GM12875 (cell line): ENCODE results near the gene AFAP1.

Experiments used
- H3K4me3 ChIP-seq: one replicate; pipeline ENCODE4 v1.5.1; 2011; ENCODE audit warnings: low read depth, low read length, control low read depth
- TF ChIP-seq, protein P1 (sequence below): IDR thresholded peaks from 2 replicates; pipeline ENCODE4 v1.5.1; 2011; ENCODE audit warnings: low read depth, mild to moderate bottlenecking, control low read depth, inconsistent platforms, low read length, moderate library complexity, borderline replicate concordance; ENCODE audit not compliant: insufficient read depth

AFAP1 gene

DNA sequence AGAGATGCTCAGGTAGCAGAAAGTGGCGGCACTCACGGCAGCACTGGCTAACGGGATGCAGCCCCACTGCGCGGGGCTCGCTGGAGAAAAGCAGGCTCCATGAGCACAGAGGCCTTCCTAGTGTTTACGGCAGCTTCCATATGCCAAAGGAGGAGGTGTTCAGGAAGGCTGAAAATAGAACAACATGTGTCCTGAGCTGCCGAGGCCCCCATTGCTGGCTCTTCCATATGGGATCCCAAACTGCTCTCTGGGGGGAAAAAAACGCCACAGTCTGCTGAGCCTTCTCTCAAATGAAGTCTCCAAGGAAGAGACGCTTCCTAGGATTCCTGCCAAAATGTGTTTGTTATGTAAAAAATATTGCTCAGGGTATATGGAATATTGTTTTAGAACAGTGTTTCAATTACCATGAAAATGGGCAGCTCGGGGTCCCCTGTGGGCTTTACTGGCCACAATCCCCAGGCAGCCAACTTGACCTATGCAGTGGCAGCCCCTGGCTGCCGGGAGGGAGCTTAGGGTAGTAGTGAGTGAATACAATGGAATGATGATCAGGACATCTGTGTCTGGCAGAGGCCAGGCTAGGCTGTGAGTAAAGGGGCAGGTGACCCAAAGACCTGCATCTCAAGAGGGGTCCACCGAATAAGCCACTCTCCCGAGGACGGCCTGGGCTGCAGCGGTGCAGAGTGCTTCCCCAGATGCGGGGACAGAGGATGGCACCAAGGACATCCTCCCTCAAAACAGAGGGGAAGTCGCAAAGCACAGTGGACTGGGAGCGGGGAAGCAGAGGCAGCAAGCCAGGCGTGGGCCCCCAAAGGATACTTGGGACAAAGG lies 170.1 kb downstream of the AFAP1 start:
- TF ChIP-seq, protein P1, sequence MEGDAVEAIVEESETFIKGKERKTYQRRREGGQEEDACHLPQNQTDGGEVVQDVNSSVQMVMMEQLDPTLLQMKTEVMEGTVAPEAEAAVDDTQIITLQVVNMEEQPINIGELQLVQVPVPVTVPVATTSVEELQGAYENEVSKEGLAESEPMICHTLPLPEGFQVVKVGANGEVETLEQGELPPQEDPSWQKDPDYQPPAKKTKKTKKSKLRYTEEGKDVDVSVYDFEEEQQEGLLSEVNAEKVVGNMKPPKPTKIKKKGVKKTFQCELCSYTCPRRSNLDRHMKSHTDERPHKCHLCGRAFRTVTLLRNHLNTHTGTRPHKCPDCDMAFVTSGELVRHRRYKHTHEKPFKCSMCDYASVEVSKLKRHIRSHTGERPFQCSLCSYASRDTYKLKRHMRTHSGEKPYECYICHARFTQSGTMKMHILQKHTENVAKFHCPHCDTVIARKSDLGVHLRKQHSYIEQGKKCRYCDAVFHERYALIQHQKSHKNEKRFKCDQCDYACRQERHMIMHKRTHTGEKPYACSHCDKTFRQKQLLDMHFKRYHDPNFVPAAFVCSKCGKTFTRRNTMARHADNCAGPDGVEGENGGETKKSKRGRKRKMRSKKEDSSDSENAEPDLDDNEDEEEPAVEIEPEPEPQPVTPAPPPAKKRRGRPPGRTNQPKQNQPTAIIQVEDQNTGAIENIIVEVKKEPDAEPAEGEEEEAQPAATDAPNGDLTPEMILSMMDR = no peak
- no peak overlapping the region for H3K4me3 ChIP-seq

DNA sequence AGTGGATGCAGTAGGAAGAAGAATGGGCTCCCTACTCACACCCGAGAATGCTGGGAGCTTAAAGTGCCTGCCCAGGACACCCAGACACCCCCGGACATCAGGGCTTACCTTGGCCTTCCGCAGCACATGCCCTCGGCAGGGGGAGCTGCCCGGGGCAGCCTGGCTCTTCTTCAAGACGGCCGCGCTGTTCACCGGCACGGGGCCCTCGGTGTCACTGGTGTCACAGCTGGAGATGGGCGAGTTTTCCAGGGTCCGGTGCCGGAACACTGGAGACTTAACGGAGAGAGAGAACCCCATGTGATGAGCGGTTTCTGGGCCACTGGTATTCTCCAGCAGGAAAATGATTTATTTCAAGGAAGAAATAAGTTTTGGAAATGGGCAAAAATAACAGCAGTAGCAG lies 170.9 kb downstream of the AFAP1 start:
- H3K4me3 ChIP-seq = no peak overlapping the region
- TF ChIP-seq, protein P1 = no peak

DNA sequence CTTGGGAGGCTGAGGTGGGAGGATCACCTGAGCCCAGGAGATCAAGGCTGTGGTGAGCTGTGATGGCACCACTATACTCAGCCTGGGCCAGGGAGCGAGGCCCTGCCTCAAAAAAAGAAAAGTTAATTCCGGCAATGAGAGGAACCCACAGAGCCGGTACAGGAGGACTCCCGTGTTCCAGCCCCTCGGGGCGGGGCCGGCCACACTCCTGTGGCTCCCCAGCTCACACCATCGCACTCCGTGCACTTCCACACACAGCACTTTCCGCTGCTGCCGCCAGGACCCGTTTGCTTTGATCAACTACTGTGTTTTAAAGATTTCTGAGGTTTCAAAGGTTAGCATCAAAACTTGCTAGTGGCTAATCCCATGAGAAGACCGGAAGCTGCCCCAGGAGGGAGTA lies 171.7 kb downstream of the AFAP1 start:
- TF ChIP-seq, protein P1 = no peak
- H3K4me3 ChIP-seq = no peak overlapping the region

DNA sequence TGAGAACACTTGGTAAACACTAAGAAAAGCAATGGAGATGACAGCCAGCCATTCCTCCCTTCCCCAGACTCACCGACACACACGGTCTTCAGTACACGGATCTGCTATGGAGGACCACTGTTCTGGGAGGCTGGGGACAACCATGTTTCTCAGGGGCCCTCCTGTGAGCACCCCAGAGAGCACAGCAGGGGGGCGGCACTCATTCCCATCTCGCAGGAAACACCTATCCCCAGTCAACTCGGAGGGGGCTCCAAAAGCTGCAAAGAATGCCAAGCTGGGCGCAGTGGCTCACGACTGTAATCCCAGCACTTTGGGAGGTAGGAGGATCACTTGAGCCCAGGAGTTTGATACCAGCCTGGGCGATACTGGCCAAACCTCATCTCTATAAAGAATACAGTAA lies 172.1 kb downstream of the AFAP1 start:
- no peak overlapping the region for H3K4me3 ChIP-seq
- TF ChIP-seq, protein P1 = no peak

DNA sequence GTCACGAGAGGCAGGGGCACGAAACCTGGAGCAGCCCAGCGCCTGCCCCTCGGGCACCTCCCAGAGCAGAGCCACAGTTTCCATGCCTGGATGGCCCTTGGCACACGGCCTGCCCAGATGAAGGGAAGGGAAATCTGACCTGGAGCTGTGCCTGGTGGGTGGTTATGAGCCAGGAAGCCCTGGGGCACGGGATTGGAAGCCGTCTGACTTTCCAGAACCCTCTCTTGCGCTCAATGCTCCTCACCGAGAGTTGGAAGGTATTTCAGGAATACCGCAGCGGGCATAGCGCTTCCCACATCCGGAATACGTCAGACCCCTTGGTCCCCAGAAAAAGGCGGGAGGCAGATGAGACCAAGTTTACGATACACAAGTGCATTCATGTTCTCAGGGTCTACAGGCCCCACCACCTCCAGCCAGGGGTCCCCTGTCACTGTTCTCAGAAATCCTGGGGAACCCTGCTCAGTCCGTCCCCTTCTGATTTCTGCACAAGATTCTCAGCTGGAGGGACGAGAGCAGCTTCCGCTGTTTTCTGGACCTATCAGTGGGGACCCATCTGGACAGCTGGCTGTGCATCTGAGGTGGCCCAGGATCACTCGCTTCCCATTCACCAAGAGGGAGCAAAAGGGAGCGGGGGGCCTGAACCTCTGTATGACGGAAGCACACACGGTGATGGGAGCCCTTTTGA lies 172.9 kb downstream of the AFAP1 start:
- TF ChIP-seq, protein P1 = no peak
- no peak overlapping the region for H3K4me3 ChIP-seq

DNA sequence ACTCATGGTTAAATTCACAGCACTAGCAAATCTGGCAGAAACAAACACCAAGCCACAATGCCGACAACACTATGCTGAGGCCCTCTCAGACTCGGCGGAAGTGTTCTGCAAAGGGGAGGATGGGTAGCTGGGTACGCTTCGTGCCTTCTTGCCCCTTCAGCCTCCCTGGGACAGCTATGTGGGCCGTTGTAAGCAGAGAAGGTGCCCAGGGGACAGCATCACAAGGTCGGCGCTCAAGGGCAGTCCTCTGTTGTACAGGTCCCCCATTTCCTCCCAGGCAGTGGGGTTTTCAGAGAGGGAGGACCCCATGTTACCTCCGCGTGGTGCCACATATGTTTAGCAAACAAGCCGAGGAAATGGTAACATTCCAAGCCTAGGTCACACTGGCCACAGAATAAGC lies 173.6 kb downstream of the AFAP1 start:
- TF ChIP-seq, protein P1 = no peak
- H3K4me3 ChIP-seq = no peak overlapping the region

DNA sequence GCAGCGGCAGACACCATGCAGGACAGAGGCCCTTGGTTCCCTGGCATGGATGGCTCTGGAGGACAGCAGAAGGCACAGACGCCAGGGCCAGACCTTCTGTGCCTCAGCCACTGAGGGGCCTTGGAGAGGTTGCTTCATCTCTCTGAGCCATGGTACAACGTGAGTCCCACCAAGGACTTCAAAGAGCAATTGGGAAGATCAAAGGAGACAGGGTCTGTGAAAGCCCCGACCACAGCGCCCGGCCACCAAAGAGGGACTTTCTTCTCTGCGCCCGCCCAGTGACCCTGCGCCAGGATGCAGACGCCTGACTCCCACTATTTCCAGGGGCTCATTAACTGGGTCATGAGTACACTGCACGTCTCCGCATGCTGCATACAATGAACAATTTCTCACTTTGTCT lies 174.0 kb downstream of the AFAP1 start:
- TF ChIP-seq, protein P1 = no peak
- no peak overlapping the region for H3K4me3 ChIP-seq
